GM19397 (cell line): ENCODE data around the gene KCTD19.

Source experiments
- ATAC-seq: cut with Tn5 transposase; IDR thresholded peaks from one replicate; pipeline ENCODE4 v1.9.1; 2021; ENCODE audit warnings: mild to moderate bottlenecking, moderate library complexity; ENCODE audit not compliant: unreplicated experiment

Gene KCTD19

GRCh38 chr16:67245186-67245585 lies 81.4 kb downstream of the KCTD19 start:
- no peak for ATAC-seq

DNA sequence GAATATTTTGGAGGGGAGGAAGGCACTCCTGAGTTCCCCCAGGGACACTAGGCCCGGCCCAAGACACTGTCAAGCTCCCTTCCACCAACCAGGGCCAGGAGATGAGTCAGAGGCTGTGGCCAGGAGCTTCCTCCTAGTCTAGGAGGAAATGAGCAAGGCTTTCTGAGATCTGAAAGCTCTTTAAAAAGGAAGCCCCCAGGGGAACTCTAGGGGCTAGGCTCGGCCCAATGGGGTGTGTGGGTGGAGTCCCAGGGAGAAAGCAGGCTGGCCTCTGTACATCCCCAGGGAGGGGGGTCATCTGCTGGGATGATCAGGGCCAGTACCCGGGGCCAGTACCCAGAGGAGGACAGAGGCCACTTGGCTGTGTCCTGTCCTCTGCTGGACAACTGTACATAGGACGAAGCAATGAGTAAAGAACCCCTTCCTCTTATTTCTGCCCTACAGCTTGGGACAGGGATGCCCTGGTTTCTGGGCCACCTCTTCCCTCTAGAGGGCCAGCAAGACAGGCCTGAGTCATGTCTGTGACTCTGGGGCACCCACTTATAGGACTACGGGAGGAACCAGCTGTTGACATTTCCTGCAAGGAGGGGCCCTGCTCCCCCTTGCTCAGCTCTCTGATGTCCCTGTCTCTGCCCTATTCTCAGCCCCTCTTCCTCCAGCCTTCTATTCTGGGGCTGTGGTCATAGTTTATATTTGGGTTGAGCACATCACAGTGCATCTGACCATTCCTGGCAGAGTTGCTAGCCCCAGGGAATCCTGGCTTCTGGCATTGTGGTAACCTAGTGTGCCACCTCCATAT lies 82.0 kb downstream of the KCTD19 start:
- ATAC-seq, result peak; percentile 45

DNA sequence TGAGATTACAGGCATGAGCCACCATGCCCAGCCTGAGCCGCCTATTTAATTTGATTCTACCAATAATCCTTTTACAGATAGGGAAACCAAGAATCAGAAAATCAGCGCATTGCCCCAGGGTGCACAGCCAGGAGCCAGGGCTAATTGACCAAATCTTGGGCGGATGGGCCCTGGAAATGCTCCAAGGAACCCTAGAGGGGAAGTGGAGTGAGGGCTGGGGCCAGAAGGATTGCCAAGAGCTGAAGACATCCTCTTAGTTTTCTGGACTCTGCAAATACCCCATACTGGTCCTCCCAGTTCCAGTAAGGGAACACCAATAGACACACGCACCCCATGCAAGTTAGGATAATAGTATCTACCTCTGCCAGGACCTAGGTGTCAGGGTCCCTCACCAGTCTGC lies 83.1 kb downstream of the KCTD19 start:
- no peak for ATAC-seq

DNA sequence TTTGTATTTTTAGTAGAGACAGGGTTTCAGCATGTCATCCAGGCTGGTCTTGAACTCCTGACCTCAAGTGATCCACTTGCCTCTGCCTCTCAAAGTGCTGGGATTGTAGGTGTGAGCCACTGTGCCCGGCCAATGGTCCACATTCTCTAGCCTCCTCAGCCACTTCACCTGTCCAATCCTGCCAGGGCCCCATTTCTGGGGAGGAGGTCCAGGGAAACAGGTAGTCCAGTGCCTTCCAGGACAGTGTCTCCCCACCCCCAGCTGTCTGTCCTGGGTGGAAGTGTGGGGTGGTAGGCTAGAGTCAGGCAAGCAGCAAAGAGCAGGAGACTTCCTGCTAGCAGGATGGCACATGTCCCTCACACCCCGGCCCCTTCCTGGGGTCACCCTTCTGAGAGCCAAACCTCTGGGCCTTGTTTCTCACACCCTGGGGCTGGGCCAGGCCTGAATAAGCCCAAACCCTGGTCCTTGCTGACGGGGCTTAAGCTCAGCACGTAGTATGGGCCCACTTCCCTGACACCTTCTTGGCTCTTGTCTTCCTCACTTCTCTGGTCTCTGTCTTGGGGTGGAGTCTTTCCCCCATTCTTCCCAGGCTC lies 84.3 kb downstream of the KCTD19 start:
- no peak for ATAC-seq

- no peak for ATAC-seq
Observed at GRCh38 chr16:67241008-67241900, 85.3 kb downstream of the KCTD19 start.

DNA sequence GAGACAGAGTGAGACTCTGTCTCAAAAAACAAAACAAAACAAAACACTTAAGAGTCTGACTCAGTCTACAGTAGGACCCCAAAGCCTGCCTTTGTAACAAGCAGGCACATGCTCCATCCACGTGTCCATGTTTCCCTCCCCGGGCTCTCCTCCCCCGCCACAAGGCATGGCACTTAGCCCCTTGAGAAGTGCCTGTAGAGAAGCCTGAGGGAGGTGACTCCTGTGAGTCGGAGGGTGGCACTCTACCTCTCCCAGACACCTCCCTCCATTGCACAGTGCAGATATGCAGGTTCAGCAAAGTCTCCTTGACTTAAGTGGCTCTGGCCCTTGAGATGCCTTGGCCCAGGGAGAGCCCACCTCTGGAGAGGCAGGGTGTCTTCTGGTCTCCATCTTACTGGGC lies 86.0 kb downstream of the KCTD19 start:
- ATAC-seq, result no peak
